VCaP (cell line): ENCODE data around the gene PTPRD.

Source experiments
- H3K27ac ChIP-seq: fragments of 450-650 bp; 2 replicates; pipeline ENCODE4 v1.5.1; 2017
- CTCF ChIP-seq: fragments of 450-650 bp; conservative IDR thresholded peaks from 2 replicates; pipeline ENCODE4 v1.5.1; 2017; ENCODE audit warnings: mild to moderate bottlenecking, moderate library complexity

The PTPRD gene

GRCh38 chr9:8447601-8448000 is 2165.2 kb downstream of the PTPRD start:
- no peak overlapping the region for H3K27ac ChIP-seq

GRCh38 chr9:8437876-8438275 is 2174.9 kb downstream of the PTPRD start:
- TF ChIP-seq CTCF: no peak
- no peak overlapping the region for H3K27ac ChIP-seq

More at GRCh38 chr9:8447601-8448000, 2165.2 kb downstream of the PTPRD start:
- no peak for TF ChIP-seq CTCF

GRCh38 chr9:8437259-8437658 is 2175.5 kb downstream of the PTPRD start:
- no peak for TF ChIP-seq CTCF
- H3K27ac ChIP-seq: no peak overlapping the region

GRCh38 chr9:8436786-8437185 is 2176.0 kb downstream of the PTPRD start:
- no peak overlapping the region for H3K27ac ChIP-seq
- no peak for TF ChIP-seq CTCF

GRCh38 chr9:8434621-8435020 is 2178.2 kb downstream of the PTPRD start:
- no peak for TF ChIP-seq CTCF
- no peak overlapping the region for H3K27ac ChIP-seq

GRCh38 chr9:8432224-8432623 is 2180.6 kb downstream of the PTPRD start:
- no peak for TF ChIP-seq CTCF

GRCh38 chr9:8431505-8431904 is 2181.3 kb downstream of the PTPRD start:
- no peak overlapping the region for H3K27ac ChIP-seq
- no peak for TF ChIP-seq CTCF

More at GRCh38 chr9:8432224-8432623, 2180.6 kb downstream of the PTPRD start:
- H3K27ac ChIP-seq: no peak overlapping the region

GRCh38 chr9:8430945-8431344 is 2181.9 kb downstream of the PTPRD start:
- H3K27ac ChIP-seq: no peak overlapping the region
- no peak for TF ChIP-seq CTCF
